22Rv1 (cell line): ENCODE data around the gene RHOD.

Experiments
- CTCF ChIP-seq: fragments of 450-650 bp; IDR thresholded peaks from 2 replicates; pipeline ENCODE4 v1.5.1; 2017; ENCODE audit warnings: mild to moderate bottlenecking
- ZFX ChIP-seq: fragments of 450-650 bp; IDR thresholded peaks from 2 replicates; pipeline ENCODE4 v1.6.1; 2017; ENCODE audit warnings: antibody characterized with exemption, borderline replicate concordance

DNA sequence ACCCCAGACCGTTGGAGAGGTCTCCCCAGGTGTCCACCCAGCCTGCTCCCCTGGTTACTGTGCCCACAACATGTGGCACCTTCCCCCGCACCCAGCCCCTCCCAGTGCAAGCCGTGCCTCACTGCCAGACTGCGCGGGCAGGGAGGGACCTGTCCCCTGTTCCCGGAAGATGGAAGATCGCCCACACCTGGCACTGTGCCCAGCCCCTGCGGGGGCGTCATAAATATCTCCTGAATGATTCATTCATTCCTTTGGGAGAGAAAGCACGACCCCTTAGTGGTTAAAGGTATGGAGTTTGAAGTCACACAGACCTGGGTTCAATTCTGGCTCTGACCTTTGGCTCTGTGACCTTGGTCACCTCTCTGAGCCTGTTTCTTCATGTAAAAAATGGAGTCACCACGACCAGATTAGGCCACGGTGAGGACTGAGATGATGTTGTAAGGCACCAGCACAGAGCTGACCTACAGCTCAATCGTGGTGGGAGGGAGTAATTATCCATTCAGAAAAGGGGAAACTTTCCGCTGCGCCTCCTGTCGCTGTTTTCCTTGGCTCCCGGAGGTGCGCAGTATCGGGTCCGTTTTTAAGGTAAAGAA is 34.2 kb upstream of the RHOD start:
- TF ChIP-seq CTCF (no peak), ZFX (no peak)
